Astrocyte (in vitro differentiated cells and primary cell): ENCODE data around the gene CCDC78. TPM values are rescaled to one million over a fixed set of nuclear protein-coding genes. Genes with fewer than 3 reads are reported as not detected.

Experiments
- DNase-seq: peaks from one replicate; pipeline ENCODE4 v3.0.0-alpha.2; 2010; ENCODE audit warnings: low read depth
- FAIRE-seq: peaks from 2 replicates; lab custom pipeline; 2011; peaks lifted over from hg19 to GRCh38; lab: Jason Lieb, UNC
- H2AFZ ChIP-seq: 2 replicates; pipeline ENCODE4 v1.6.0; 2012; ENCODE audit warnings: low read depth, low read length, inconsistent platforms
- H3K27ac ChIP-seq: 2 replicates; pipeline ENCODE4 v1.5.1; 2011; ENCODE audit warnings: low read depth, low read length, inconsistent platforms
- H3K27me3 ChIP-seq: 2 replicates; pipeline ENCODE4 v1.6.0; 2011; ENCODE audit warnings: low read length, inconsistent platforms; ENCODE audit not compliant: insufficient read depth
- H3K36me3 ChIP-seq: 2 replicates; pipeline ENCODE4 v1.5.1; 2011; ENCODE audit warnings: low read length, inconsistent platforms; ENCODE audit not compliant: insufficient read depth
- H3K4me1 ChIP-seq: 2 replicates; pipeline ENCODE4 v1.5.1; 2011; ENCODE audit warnings: low read length, inconsistent platforms; ENCODE audit not compliant: insufficient read depth
- H3K4me2 ChIP-seq: 2 replicates; pipeline ENCODE4 v1.6.0; 2012; ENCODE audit warnings: low read length, inconsistent platforms
- H3K4me3 ChIP-seq: 2 replicates; pipeline ENCODE4 v1.5.1; 2011; ENCODE audit warnings: low read depth, mild to moderate bottlenecking, low read length, inconsistent platforms; ENCODE audit not compliant: insufficient read depth
- H3K79me2 ChIP-seq: 2 replicates; pipeline ENCODE4 v1.6.0; 2012; ENCODE audit warnings: mild to moderate bottlenecking, low read length, inconsistent platforms; ENCODE audit not compliant: insufficient read depth
- H3K9ac ChIP-seq: 2 replicates; pipeline ENCODE4 v1.6.0; 2012; ENCODE audit warnings: mild to moderate bottlenecking, low read length, inconsistent platforms
- H3K9me3 ChIP-seq: 2 replicates; pipeline ENCODE4 v1.5.1; 2012; ENCODE audit warnings: low read depth, mild to moderate bottlenecking, low read length, inconsistent platforms; ENCODE audit not compliant: insufficient read depth
- H4K20me1 ChIP-seq: 2 replicates; pipeline ENCODE4 v1.6.0; 2012; ENCODE audit warnings: low read length, inconsistent platforms; ENCODE audit not compliant: insufficient read depth
- H3K27ac Mint-ChIP-seq: one replicate; pipeline ENCODE4 v1.8.0; 2021; ENCODE audit warnings: mild to moderate bottlenecking, mixed read lengths; ENCODE audit not compliant: unreplicated experiment
- H3K27me3 Mint-ChIP-seq: one replicate; pipeline ENCODE4 v1.8.0; 2021; ENCODE audit warnings: low read depth, mixed read lengths; ENCODE audit not compliant: unreplicated experiment
- H3K36me3 Mint-ChIP-seq: one replicate; pipeline ENCODE4 v1.8.0; 2021; ENCODE audit warnings: low read depth, mixed read lengths; ENCODE audit not compliant: unreplicated experiment
- H3K4me1 Mint-ChIP-seq: one replicate; pipeline ENCODE4 v1.8.0; 2021; ENCODE audit warnings: low read depth, mixed read lengths; ENCODE audit not compliant: unreplicated experiment
- H3K4me3 Mint-ChIP-seq: one replicate; pipeline ENCODE4 v1.8.0; 2021; ENCODE audit warnings: mild to moderate bottlenecking, moderate library complexity, mixed read lengths; ENCODE audit not compliant: unreplicated experiment
- H3K9me3 Mint-ChIP-seq: one replicate; pipeline ENCODE4 v1.8.0; 2021; ENCODE audit warnings: mild to moderate bottlenecking, mixed read lengths; ENCODE audit not compliant: unreplicated experiment
- EZH2 ChIP-seq: IDR thresholded peaks from 2 replicates; pipeline ENCODE4 v1.6.1; 2012; ENCODE audit warnings: mild to moderate bottlenecking, low read length, inconsistent platforms; ENCODE audit not compliant: insufficient read depth
- total RNA-seq: library from RNA; stranded (reverse); gene quantifications from 2 replicates; pipeline ENCODE4 v1.2.1, GENCODE V29; 2021
- TF ChIP-seq, protein P1 (sequence below): IDR thresholded peaks from 2 replicates; pipeline ENCODE4 v1.5.1; 2011; ENCODE audit warnings: low read depth, mild to moderate bottlenecking, inconsistent platforms, low read length, moderate library complexity; ENCODE audit not compliant: insufficient read depth

The CCDC78 gene
- total RNA-seq, 1 donor from 2014 or later = 4.7 TPM

DNA sequence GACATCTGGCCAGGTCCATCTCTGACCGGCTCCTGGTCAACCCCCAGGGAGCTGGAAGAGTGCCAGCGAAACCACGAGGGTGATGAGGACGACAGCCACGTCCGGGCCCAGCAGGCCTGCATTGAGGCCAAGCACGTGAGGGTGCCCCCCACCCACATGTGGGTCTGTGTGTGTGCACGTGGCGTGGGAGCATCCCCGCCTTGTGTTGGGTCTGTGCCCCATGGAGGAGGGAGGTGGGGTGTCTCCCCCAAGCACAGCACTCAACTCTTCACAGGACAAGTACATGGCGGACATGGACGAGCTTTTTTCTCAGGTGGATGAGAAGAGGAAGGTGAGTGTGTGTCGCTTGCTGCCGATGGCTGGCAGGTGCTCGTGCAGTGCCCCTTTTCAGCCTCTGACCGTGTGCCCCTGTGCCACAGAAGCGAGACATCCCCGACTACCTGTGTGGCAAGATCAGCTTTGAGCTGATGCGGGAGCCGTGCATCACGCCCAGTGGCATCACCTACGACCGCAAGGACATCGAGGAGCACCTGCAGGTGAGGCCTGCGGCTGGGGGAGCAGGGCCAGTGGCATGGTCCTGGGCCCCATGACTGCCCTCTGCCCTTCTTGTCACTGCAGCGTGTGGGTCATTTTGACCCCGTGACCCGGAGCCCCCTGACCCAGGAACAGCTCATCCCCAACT is 44.4 kb downstream of the CCDC78 start:
- peaks cover 55% of the 10 kb centered on the region for H3K79me2 ChIP-seq
- peaks cover 32% of the 10 kb centered on the region for H3K4me1 ChIP-seq
- H3K9ac ChIP-seq = peak overlapping the region; percentile 90
- H3K27me3 ChIP-seq = no peaks in the 10 kb centered on the region
- peak overlapping the region; percentile 98 for H3K4me2 ChIP-seq
- peak overlapping the region; percentile 89 for H3K4me3 Mint-ChIP-seq
- TF ChIP-seq EZH2 = no peak
- TF ChIP-seq, protein P1, sequence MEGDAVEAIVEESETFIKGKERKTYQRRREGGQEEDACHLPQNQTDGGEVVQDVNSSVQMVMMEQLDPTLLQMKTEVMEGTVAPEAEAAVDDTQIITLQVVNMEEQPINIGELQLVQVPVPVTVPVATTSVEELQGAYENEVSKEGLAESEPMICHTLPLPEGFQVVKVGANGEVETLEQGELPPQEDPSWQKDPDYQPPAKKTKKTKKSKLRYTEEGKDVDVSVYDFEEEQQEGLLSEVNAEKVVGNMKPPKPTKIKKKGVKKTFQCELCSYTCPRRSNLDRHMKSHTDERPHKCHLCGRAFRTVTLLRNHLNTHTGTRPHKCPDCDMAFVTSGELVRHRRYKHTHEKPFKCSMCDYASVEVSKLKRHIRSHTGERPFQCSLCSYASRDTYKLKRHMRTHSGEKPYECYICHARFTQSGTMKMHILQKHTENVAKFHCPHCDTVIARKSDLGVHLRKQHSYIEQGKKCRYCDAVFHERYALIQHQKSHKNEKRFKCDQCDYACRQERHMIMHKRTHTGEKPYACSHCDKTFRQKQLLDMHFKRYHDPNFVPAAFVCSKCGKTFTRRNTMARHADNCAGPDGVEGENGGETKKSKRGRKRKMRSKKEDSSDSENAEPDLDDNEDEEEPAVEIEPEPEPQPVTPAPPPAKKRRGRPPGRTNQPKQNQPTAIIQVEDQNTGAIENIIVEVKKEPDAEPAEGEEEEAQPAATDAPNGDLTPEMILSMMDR = no peak
- H3K4me3 ChIP-seq = peak overlapping the region; percentile 78
- no peaks in the 10 kb centered on the region for H3K9me3 Mint-ChIP-seq
- H3K27me3 Mint-ChIP-seq = no peaks in the 10 kb centered on the region
- no peak overlapping the region for H3K27ac ChIP-seq
- H3K36me3 ChIP-seq = peaks cover 3% of the 10 kb centered on the region
- no peak overlapping the region for H2AFZ ChIP-seq
- FAIRE-seq (no peak), DNase-seq (peak; percentile 16)
- H4K20me1 ChIP-seq = peaks cover 31% of the 10 kb centered on the region
- H3K9me3 ChIP-seq = no peaks in the 10 kb centered on the region
- peaks cover 8% of the 10 kb centered on the region for H3K36me3 Mint-ChIP-seq
- H3K4me1 Mint-ChIP-seq = peaks cover 13% of the 10 kb centered on the region
- H3K27ac Mint-ChIP-seq = peak overlapping the region; percentile 87

DNA sequence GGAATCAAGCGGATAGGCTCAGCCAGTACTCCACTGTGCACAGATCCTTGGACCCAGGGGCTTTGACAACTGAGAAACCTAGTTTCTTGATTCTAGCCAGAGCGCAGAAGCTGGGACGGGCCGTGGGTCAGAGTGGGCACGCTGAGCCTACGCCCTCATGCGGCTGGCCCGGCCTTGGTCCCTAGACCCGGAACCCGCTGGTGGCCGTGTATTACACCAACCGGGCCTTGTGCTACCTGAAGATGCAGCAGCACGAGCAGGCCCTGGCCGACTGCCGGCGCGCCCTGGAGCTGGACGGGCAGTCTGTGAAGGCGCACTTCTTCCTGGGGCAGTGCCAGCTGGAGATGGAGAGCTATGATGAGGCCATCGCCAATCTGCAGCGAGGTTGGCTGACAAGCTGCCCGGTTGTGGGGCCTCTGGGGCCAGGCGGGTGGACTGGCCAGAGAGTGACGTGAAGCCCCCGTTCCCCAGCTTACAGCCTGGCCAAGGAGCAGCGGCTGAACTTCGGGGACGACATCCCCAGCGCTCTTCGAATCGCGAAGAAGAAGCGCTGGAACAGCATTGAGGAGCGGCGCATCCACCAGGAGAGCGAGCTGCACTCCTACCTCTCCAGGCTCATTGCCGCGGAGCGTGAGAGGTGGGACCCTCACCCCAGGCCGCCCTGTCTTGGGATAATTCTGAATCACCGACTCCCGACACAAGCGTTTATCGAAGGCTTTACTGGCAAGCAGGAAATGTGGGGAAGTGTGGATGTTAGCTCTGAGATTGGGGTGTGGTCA is 45.1 kb downstream of the CCDC78 start:
- Histone ChIP-seq H3K4me1 (peaks cover 32% of the 10 kb centered on the region), H3K36me3 (peaks cover 3% of the 10 kb centered on the region), H4K20me1 (peaks cover 34% of the 10 kb centered on the region), H3K27ac (peak overlapping the region; percentile 70), H3K27me3 (no peaks in the 10 kb centered on the region), H3K4me3 (peak overlapping the region; percentile 78), H3K9ac (peak overlapping the region; percentile 90), H3K4me2 (peak overlapping the region; percentile 98), H3K79me2 (peaks cover 50% of the 10 kb centered on the region), H2AFZ (no peak overlapping the region), H3K9me3 (no peaks in the 10 kb centered on the region)
- Mint-ChIP-seq H3K9me3 (no peaks in the 10 kb centered on the region), H3K27me3 (no peaks in the 10 kb centered on the region), H3K4me1 (peaks cover 13% of the 10 kb centered on the region), H3K36me3 (peaks cover 9% of the 10 kb centered on the region), H3K27ac (peak overlapping the region; percentile 87), H3K4me3 (peak overlapping the region; percentile 89)
- DNase-seq = peak; percentile 37
- no peak for FAIRE-seq
- TF ChIP-seq, protein P1 = no peak
- no peak for TF ChIP-seq EZH2
